Tibial nerve (tissue), 4 donors: ENCODE data around the gene MYO1G.

ENCODE experiments used
- CTCF ChIP-seq, 5 experiments: fragments of 200-600 bp in 3 of 5; fragments of 450-650 bp in 2 of 5; sonication (generic) in 3 of 5; IDR thresholded peaks; one replicate each; pipeline ENCODE4 v1.5.1; 2016 to 2019; ENCODE audit warnings: antibody characterized with exemption in 5 of 5, mild to moderate bottlenecking in 3 of 5, moderate library complexity in 2 of 5
- EP300 ChIP-seq, 2 donors: sonication (generic); formaldehyde crosslinking; IDR thresholded peaks; one replicate each; pipeline ENCODE4 v1.6.1; 2017; ENCODE audit warnings: antibody characterized with exemption in 2 of 2, mild to moderate bottlenecking in 1 of 2
- POLR2A ChIP-seq, 2 donors: fragments of 450-650 bp; IDR thresholded peaks; one replicate each; pipeline ENCODE4 v1.6.1; 2017; ENCODE audit warnings: antibody characterized with exemption in 2 of 2, mild to moderate bottlenecking in 2 of 2, moderate library complexity in 2 of 2

DNA sequence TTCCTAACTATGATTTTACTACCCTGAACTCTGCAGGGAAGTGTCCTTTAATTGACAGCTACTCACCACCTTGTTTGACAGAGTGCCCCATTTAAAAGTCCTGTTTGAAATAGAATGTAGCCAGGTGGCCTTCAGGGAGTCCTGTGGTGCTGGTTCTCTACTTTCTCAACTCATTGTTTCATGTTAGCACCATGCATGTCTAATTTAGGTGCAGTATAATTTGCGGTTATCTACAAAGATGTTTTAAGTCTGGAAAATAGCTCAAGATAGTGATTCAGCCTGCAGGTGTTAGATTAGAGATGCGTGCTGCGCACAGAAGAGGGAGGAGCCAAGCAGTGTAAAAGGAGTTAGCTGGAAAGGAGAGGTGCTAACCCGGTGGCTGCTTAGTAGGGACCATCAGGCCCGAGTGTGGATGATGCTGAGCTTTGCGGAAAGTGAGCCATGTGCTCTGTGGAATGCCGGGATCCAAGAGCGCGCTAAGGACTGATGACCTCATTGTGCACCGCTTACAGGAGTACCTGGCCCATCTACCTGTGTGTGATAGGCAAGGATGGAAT, 22.4 kb upstream of the MYO1G start:
- TF ChIP-seq CTCF (IDR thresholded peaks at IDR 0.05) (no peak), POLR2A (IDR thresholded peaks at IDR 0.05) (no peak), EP300 (IDR thresholded peaks at IDR 0.05) (no peak)
